NB4 (cell line): ENCODE data around the gene FGF12.

ENCODE experiments used
- DNase-seq: peaks from one replicate; pipeline ENCODE4 v3.0.0; 2010; ENCODE audit warnings: low read depth
- H3K4me3 ChIP-seq: one replicate; pipeline ENCODE4 v1.5.1; 2011; ENCODE audit warnings: mild to moderate bottlenecking, low read depth, low read length, moderate library complexity
- CTCF ChIP-seq: IDR thresholded peaks from one replicate; pipeline ENCODE4 v1.5.1; 2012; ENCODE audit warnings: low read depth, low read length
- MYC ChIP-seq: IDR thresholded peaks from 2 replicates; pipeline ENCODE4 v1.6.1; 2011; ENCODE audit warnings: low read depth, low read length
- POLR2A ChIP-seq: IDR thresholded peaks from 2 replicates; pipeline ENCODE4 v1.6.1; 2011; ENCODE audit warnings: mild to moderate bottlenecking; ENCODE audit not compliant: insufficient read length; ENCODE audit errors: extremely low read depth
- TF ChIP-seq, protein P1 (sequence below): IDR thresholded peaks from 2 replicates; pipeline ENCODE4 v1.6.1; 2011; ENCODE audit warnings: low read depth, low read length

FGF12 gene

GRCh38 chr3:192249516-192249915 is 477.8 kb downstream of the FGF12 start:
- DNase-seq: no peak
- no peak overlapping the region for H3K4me3 ChIP-seq
- TF ChIP-seq CTCF (no peak), MYC (no peak), POLR2A (no peak)
- TF ChIP-seq, protein P1, sequence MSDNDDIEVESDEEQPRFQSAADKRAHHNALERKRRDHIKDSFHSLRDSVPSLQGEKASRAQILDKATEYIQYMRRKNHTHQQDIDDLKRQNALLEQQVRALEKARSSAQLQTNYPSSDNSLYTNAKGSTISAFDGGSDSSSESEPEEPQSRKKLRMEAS: no peak

- peak; percentile 3 for DNase-seq
- H3K4me3 ChIP-seq: no peak overlapping the region
- TF ChIP-seq, protein P1: no peak
- TF ChIP-seq POLR2A: no peak
- no peak for TF ChIP-seq MYC
- no peak for TF ChIP-seq CTCF
These were observed 480.3 kb downstream of the FGF12 start for GRCh38 chr3:192246847-192247559.

GRCh38 chr3:192244591-192244990 is 482.8 kb downstream of the FGF12 start:
- DNase-seq: no peak
- TF ChIP-seq, protein P1: no peak
- TF ChIP-seq POLR2A (no peak), CTCF (no peak), MYC (no peak)
- no peak overlapping the region for H3K4me3 ChIP-seq

DNA sequence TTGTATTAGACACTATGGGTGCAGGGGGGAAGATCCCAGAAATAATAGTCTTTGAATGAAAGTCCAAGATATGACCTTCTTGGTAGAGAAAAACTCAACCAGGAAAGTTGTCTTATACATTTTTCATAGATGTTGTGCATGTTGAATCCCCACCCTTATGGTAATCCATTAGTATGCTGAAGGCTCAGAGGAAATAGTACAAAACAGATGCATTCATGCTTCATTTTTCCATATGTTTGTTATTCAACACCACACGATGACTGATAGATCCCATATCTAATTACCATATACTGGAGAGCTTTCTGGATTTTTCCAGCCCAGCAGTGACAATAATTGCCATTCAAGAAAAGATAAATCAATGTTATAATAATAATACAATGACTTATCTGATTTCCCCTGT is 487.4 kb downstream of the FGF12 start:
- no peak for DNase-seq
- no peak for TF ChIP-seq CTCF
- H3K4me3 ChIP-seq: no peak overlapping the region

- DNase-seq: peak; percentile 3
- TF ChIP-seq MYC (no peak), CTCF (peak; percentile 19), POLR2A (no peak)
- TF ChIP-seq, protein P1: no peak
- no peak overlapping the region for H3K4me3 ChIP-seq
These were observed 489.2 kb downstream of the FGF12 start for GRCh38 chr3:192237992-192238608.

- TF ChIP-seq, protein P1: no peak
- TF ChIP-seq MYC: no peak
- TF ChIP-seq POLR2A: no peak
- TF ChIP-seq CTCF: no peak
- H3K4me3 ChIP-seq: no peak overlapping the region
- no peak for DNase-seq
These were observed 497.5 kb downstream of the FGF12 start for GRCh38 chr3:192229866-192230265.
